SHP77 (cell line): ENCODE measurements around the gene PPFIBP1.
"Not testable (repeated sequence)": the region's sequence is repeated elsewhere in the genome, so short reads cannot be mapped to it uniquely, and the experiment has no call there.

Source experiments
- DNase-seq, 2 experiments: peaks; one replicate each; lab custom pipeline; 2025; lab: John Stamatoyannopoulos, UW

Gene PPFIBP1

GRCh38 chr12:27566159-27566558 lies 42.2 kb downstream of the PPFIBP1 start:
- DNase-seq: no peak

GRCh38 chr12:27566626-27567025 lies 42.6 kb downstream of the PPFIBP1 start:
- no peak for DNase-seq

GRCh38 chr12:27571463-27571862 lies 47.5 kb downstream of the PPFIBP1 start:
- DNase-seq: no peak

- no peak for DNase-seq
Measured at GRCh38 chr12:27572486-27573255, 48.7 kb downstream of the PPFIBP1 start.

- no peak for DNase-seq
Measured at GRCh38 chr12:27573972-27574371, 50.0 kb downstream of the PPFIBP1 start.

- DNase-seq: no peak
Measured at GRCh38 chr12:27575090-27575761, 51.2 kb downstream of the PPFIBP1 start.

GRCh38 chr12:27575762-27576118 lies 51.7 kb downstream of the PPFIBP1 start:
- DNase-seq: no peak

GRCh38 chr12:27576667-27577347 lies 52.8 kb downstream of the PPFIBP1 start:
- DNase-seq: no peak

GRCh38 chr12:27577688-27578087 lies 53.7 kb downstream of the PPFIBP1 start:
- DNase-seq: no peak

- no peak for DNase-seq
Measured at GRCh38 chr12:27578689-27579372, 54.8 kb downstream of the PPFIBP1 start.

GRCh38 chr12:27580561-27581330 lies 56.7 kb downstream of the PPFIBP1 start:
- DNase-seq: no peak

GRCh38 chr12:27581331-27581671 lies 57.3 kb downstream of the PPFIBP1 start:
- DNase-seq: not testable (repeated sequence)

GRCh38 chr12:27581833-27582232 lies 57.8 kb downstream of the PPFIBP1 start:
- DNase-seq: not testable (repeated sequence)

- DNase-seq: not testable (repeated sequence)
Measured at GRCh38 chr12:27582445-27582844, 58.4 kb downstream of the PPFIBP1 start.

GRCh38 chr12:27583057-27583797 lies 59.2 kb downstream of the PPFIBP1 start:
- no peak for DNase-seq

GRCh38 chr12:27583981-27584380 lies 60.0 kb downstream of the PPFIBP1 start:
- no peak for DNase-seq

GRCh38 chr12:27585739-27586265 lies 61.8 kb downstream of the PPFIBP1 start:
- no peak for DNase-seq

GRCh38 chr12:27588075-27588730 lies 64.2 kb downstream of the PPFIBP1 start:
- not testable (repeated sequence) for DNase-seq

- no peak for DNase-seq
Measured at GRCh38 chr12:27588776-27589175, 64.8 kb downstream of the PPFIBP1 start.

GRCh38 chr12:27589419-27589818 lies 65.4 kb downstream of the PPFIBP1 start:
- DNase-seq: no peak
